Left ventricle myocardium superior (tissue), 1 donor: ENCODE data around the gene PACSIN1. TPM values are rescaled to one million over a fixed set of nuclear protein-coding genes. Genes with fewer than 3 reads are reported as not detected.
A peak's percentile ranks its signal among the peaks of the same experiment; 100 is the strongest.

Source experiments
- ATAC-seq: fragments of 200-7000 bp; cut with Tn5 transposase; one replicate; pipeline ENCODE4 v1.9.1; 2020; ENCODE audit warnings: mild to moderate bottlenecking, moderate library complexity
- DNase-seq: peaks from one replicate; pipeline ENCODE4 v3.0.0-alpha.2; 2020
- intact Hi-C: fragments of 100-400 bp; cut with micrococcal nuclease; formaldehyde crosslinking; loops from one replicate; pipeline ENCODE4 v1.11.0; 2022
- total RNA-seq: library from RNA; stranded (reverse); fragmentation: NEBNext Ultra II Directional; extraction: Animal tissue kit (Norgen Biotek cat#: 25700); gene quantifications from one replicate; pipeline ENCODE4 v1.2.1, GENCODE V29; 2021
- donor health status: DM: no; HTN: yes; CAD: no; lungs with severe emphysema.

Gene PACSIN1
- total RNA-seq, 1 donor from 2014 or later = 13.6 TPM

- no peak for DNase-seq
- intact Hi-C loops = loop anchor here (10.0 kb wide), 1 partner anchor 149 kb away; no protein-coding TSS in a partner anchor
Measured at GRCh38 chr6:34455831-34456230, 10.0 kb upstream of the PACSIN1 start.

GRCh38 chr6:34457382-34457741 is 8.5 kb upstream of the PACSIN1 start:
- no peak for DNase-seq
- intact Hi-C loops = loop anchor here (10.0 kb wide), 1 partner anchor 147 kb away; no protein-coding TSS in a partner anchor
- no peak for ATAC-seq

More at GRCh38 chr6:34455831-34456230, 10.0 kb upstream of the PACSIN1 start:
- ATAC-seq = no peak

GRCh38 chr6:34457742-34458735 is 7.8 kb upstream of the PACSIN1 start:
- intact Hi-C loops = loop anchor here (10.0 kb wide), 1 partner anchor 147 kb away; no protein-coding TSS in a partner anchor
- no peak for DNase-seq
- no peak for ATAC-seq

- intact Hi-C loops = loop anchor here (10.0 kb wide), 1 partner anchor 145 kb away; no protein-coding TSS in a partner anchor
- DNase-seq (no peak), ATAC-seq (peak; percentile 58)
Measured at GRCh38 chr6:34459899-34460593, 5.8 kb upstream of the PACSIN1 start.

- DNase-seq = no peak
- ATAC-seq = no peak
- intact Hi-C loops = no loop called here
Measured at GRCh38 chr6:34460796-34461507, 4.9 kb upstream of the PACSIN1 start.

GRCh38 chr6:34462010-34462409 is 3.9 kb upstream of the PACSIN1 start:
- DNase-seq (no peak), ATAC-seq (no peak)
- intact Hi-C loops = no loop called here

GRCh38 chr6:34462551-34462971 is 3.3 kb upstream of the PACSIN1 start:
- DNase-seq = peak; percentile 76
- peak; percentile 92 for ATAC-seq
- intact Hi-C loops = no loop called here

- ATAC-seq = no peak
- DNase-seq = no peak
- intact Hi-C loops = no loop called here
Measured at GRCh38 chr6:34463299-34463698, 2.6 kb upstream of the PACSIN1 start.

GRCh38 chr6:34463849-34464248 is 2.0 kb upstream of the PACSIN1 start:
- intact Hi-C loops = no loop called here
- no peak for ATAC-seq
- no peak for DNase-seq

GRCh38 chr6:34466242-34467185 is 638 bp downstream of the PACSIN1 start:
- ATAC-seq = peak; percentile 12
- intact Hi-C loops = no loop called here

GRCh38 chr6:34468378-34468892 is 2.6 kb downstream of the PACSIN1 start:
- intact Hi-C loops = no loop called here
- ATAC-seq (no peak), DNase-seq (no peak)

More at GRCh38 chr6:34466242-34467185, 638 bp downstream of the PACSIN1 start:
- DNase-seq = no peak

GRCh38 chr6:34469499-34469898 is 3.6 kb downstream of the PACSIN1 start:
- ATAC-seq (no peak), DNase-seq (no peak)
- intact Hi-C loops = no loop called here

GRCh38 chr6:34472425-34472824 is 6.5 kb downstream of the PACSIN1 start:
- DNase-seq = no peak
- no peak for ATAC-seq
- intact Hi-C loops = no loop called here

- no peak for ATAC-seq
- intact Hi-C loops = no loop called here
- no peak for DNase-seq
Measured at GRCh38 chr6:34473967-34474366, 8.1 kb downstream of the PACSIN1 start.

- no peak for DNase-seq
- ATAC-seq = no peak
- intact Hi-C loops = no loop called here
Measured at GRCh38 chr6:34474754-34475153, 8.9 kb downstream of the PACSIN1 start.

GRCh38 chr6:34475238-34475682 is 9.4 kb downstream of the PACSIN1 start:
- ATAC-seq = no peak
- intact Hi-C loops = no loop called here
- DNase-seq = no peak

GRCh38 chr6:34475767-34476328 is 10.0 kb downstream of the PACSIN1 start:
- no peak for DNase-seq
- ATAC-seq = no peak
- intact Hi-C loops = no loop called here

- ATAC-seq = no peak
- DNase-seq = no peak
- intact Hi-C loops = no loop called here
Measured at GRCh38 chr6:34476447-34476846, 10.6 kb downstream of the PACSIN1 start.
